Measurements from ENCODE around the gene NEK9. TPM values are rescaled to one million over a fixed set of nuclear protein-coding genes. Genes with fewer than 3 reads are reported as not detected.

NEK9 gene
- total and polyA plus RNA-seq, 4 donors = 13.4 to 46.0 (median 29.8) TPM

DNA sequence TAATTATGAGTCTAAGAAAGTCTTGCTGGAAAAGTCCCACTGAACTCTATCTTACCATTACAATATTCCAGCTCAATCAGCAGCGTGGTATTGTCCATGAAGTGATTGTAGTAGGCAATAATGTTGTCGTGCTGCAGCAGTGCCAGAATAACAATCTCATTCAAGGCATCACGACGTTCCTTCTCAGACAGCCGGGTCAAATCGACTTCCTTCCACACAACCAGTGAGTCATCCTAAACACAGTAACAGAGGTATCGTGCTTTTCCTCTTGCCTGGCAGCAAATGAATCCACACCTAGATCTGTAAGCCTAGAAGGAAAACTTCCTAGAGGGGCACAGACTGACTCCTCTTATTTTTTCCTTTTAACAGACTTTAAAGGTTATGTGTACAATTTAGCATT is 2.9 kb downstream of the NEK9 start:
- peaks cover 2 to 29% (median 15%) of the 10 kb centered on the region in 4 donors for H3K4me1 ChIP-seq (ENCODE audit: control insufficient read depth in 4 of 4, insufficient read depth in 4 of 4, low read length in 3 of 4)
- peak overlapping the region; percentile 35 for H3K27ac ChIP-seq (ENCODE audit: low read depth in 1 of 2, low read length in 2 of 2)
- no peak overlapping the region for H3K9ac ChIP-seq (ENCODE audit: low read depth in 1 of 2, low read length in 2 of 2)
- TF ChIP-seq HNF4G (IDR thresholded peaks at IDR 0.05) = no peak
- peak; percentile 52 to 54 for TF ChIP-seq JUND (IDR thresholded peaks at IDR 0.05)
- peaks cover 2 to 17% (median 15%) of the 10 kb centered on the region in 4 donors for H3K36me3 ChIP-seq (ENCODE audit: control insufficient read depth in 4 of 4, insufficient read depth in 3 of 4, low read depth in 1 of 4, low read length in 3 of 4)
- WGBS = 60% methylated on average over 7 of the region's 7 CpGs
- H3K9me3 ChIP-seq (ENCODE audit: control insufficient read depth in 4 of 4, low read length in 3 of 4) = no peaks in the 10 kb centered on the region
- no peak for DNase-seq (ENCODE audit: low spot score)
- no peaks in the 10 kb centered on the region for H3K27me3 ChIP-seq (ENCODE audit: control insufficient read depth in 4 of 4, insufficient read depth in 4 of 4, low read length in 3 of 4)
- no peak overlapping the region for H3K4me3 ChIP-seq (ENCODE audit: low read depth in 1 of 3, low read length in 3 of 3)

DNA sequence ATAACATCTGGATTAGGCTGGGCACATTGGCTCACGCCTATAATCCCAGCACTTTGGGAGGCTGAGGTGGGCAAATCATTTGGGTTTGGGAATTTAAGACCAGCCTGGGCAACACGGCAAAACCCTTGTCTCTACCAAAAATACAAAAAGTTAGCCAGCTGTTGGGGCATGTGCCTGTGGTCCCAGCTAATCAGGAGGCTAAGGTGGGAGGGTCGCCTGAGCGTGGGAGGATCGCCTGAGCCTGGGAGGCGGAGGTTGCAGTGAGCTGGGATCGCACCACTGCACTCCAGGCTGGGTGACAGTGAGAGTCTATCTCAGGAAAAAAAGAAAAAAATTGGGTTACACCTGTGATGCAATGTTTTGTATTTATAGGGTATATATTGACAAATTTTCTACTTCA is 5.3 kb downstream of the NEK9 start:
- TF ChIP-seq EGR1 (IDR thresholded peaks at IDR 0.05; ENCODE audit: low read depth in 2 of 2) (no peak), FOXA2 (IDR thresholded peaks at IDR 0.05) (no peak), NR2F2 (IDR thresholded peaks at IDR 0.05) (no peak)
- TF ChIP-seq, protein P1, sequence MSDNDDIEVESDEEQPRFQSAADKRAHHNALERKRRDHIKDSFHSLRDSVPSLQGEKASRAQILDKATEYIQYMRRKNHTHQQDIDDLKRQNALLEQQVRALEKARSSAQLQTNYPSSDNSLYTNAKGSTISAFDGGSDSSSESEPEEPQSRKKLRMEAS (IDR thresholded peaks at IDR 0.05) = no peak
- TF ChIP-seq, protein P2, sequence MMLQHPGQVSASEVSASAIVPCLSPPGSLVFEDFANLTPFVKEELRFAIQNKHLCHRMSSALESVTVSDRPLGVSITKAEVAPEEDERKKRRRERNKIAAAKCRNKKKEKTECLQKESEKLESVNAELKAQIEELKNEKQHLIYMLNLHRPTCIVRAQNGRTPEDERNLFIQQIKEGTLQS (IDR thresholded peaks at IDR 0.05) = no peak
- TF ChIP-seq, protein P3, sequence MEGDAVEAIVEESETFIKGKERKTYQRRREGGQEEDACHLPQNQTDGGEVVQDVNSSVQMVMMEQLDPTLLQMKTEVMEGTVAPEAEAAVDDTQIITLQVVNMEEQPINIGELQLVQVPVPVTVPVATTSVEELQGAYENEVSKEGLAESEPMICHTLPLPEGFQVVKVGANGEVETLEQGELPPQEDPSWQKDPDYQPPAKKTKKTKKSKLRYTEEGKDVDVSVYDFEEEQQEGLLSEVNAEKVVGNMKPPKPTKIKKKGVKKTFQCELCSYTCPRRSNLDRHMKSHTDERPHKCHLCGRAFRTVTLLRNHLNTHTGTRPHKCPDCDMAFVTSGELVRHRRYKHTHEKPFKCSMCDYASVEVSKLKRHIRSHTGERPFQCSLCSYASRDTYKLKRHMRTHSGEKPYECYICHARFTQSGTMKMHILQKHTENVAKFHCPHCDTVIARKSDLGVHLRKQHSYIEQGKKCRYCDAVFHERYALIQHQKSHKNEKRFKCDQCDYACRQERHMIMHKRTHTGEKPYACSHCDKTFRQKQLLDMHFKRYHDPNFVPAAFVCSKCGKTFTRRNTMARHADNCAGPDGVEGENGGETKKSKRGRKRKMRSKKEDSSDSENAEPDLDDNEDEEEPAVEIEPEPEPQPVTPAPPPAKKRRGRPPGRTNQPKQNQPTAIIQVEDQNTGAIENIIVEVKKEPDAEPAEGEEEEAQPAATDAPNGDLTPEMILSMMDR (IDR thresholded peaks at IDR 0.05; ENCODE audit: low read depth, low read length, missing input control) = no peak
- TF ChIP-seq, protein P4, sequence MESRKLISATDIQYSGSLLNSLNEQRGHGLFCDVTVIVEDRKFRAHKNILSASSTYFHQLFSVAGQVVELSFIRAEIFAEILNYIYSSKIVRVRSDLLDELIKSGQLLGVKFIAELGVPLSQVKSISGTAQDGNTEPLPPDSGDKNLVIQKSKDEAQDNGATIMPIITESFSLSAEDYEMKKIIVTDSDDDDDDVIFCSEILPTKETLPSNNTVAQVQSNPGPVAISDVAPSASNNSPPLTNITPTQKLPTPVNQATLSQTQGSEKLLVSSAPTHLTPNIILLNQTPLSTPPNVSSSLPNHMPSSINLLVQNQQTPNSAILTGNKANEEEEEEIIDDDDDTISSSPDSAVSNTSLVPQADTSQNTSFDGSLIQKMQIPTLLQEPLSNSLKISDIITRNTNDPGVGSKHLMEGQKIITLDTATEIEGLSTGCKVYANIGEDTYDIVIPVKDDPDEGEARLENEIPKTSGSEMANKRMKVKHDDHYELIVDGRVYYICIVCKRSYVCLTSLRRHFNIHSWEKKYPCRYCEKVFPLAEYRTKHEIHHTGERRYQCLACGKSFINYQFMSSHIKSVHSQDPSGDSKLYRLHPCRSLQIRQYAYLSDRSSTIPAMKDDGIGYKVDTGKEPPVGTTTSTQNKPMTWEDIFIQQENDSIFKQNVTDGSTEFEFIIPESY (IDR thresholded peaks at IDR 0.05) = no peak
- DNase-seq (ENCODE audit: low spot score) = no peak
- H3K27ac ChIP-seq (ENCODE audit: low read depth in 1 of 2, low read length in 2 of 2) = no peak overlapping the region
- H3K9ac ChIP-seq (ENCODE audit: low read depth in 1 of 2, low read length in 2 of 2) = no peak overlapping the region
- no peak overlapping the region for H3K4me3 ChIP-seq (ENCODE audit: low read depth in 1 of 3, low read length in 3 of 3)
- peaks cover 4 to 31% (median 28%) of the 10 kb centered on the region in 4 donors for H3K36me3 ChIP-seq (ENCODE audit: control insufficient read depth in 4 of 4, insufficient read depth in 3 of 4, low read depth in 1 of 4, low read length in 3 of 4)
- WGBS = 97% methylated on average over 7 of the region's 7 CpGs
- no peaks in the 10 kb centered on the region for H3K9me3 ChIP-seq (ENCODE audit: control insufficient read depth in 4 of 4, low read length in 3 of 4)
- H3K4me1 ChIP-seq (ENCODE audit: control insufficient read depth in 4 of 4, insufficient read depth in 4 of 4, low read length in 3 of 4) = peaks cover 0 to 16% (median 10%) of the 10 kb centered on the region in 4 donors
- H3K27me3 ChIP-seq (ENCODE audit: control insufficient read depth in 4 of 4, insufficient read depth in 4 of 4, low read length in 3 of 4) = no peaks in the 10 kb centered on the region

DNA sequence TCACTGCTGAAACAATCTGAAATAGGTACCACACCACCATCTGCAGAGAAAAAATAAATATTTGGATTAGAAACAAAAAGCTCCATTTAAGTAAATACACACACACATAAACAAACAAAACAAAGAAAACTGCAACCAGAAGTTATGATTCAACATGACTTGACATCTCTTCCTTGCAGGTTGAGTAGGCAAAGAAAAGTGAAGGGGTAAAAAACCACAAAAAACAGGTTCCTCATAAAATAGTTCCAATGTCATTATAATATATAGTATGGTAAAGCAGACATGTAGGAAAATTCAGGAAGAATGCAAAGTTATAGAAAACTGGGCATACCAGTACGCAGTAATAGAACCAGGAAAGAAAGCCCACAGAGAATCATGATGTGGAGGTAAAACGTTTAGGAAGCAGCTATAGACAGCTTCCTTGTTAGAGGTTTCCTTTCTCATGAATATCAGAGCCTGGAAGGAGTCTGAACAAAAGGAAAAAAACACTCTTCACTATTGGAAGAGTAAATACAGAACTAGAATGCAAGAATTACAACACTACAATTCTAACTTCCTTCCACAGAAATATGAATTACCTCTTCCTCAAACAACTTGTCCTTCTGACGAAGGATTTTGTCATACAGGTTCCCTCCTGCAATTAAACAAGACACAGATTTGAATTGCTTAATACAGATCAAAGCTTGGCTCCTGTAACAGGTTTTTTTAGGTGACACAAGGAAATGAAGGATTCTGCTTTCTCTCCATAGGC is 6.1 kb downstream of the NEK9 start:
- DNase-seq (ENCODE audit: low spot score) = no peak
- Histone ChIP-seq H3K36me3 (ENCODE audit: control insufficient read depth in 4 of 4, insufficient read depth in 3 of 4, low read depth in 1 of 4, low read length in 3 of 4) (peaks cover 4 to 36% (median 34%) of the 10 kb centered on the region in 4 donors), H3K4me1 (ENCODE audit: control insufficient read depth in 4 of 4, insufficient read depth in 4 of 4, low read length in 3 of 4) (peaks cover 0 to 11% (median 6%) of the 10 kb centered on the region in 4 donors), H3K9me3 (ENCODE audit: control insufficient read depth in 4 of 4, low read length in 3 of 4) (no peaks in the 10 kb centered on the region), H3K27me3 (ENCODE audit: control insufficient read depth in 4 of 4, insufficient read depth in 4 of 4, low read length in 3 of 4) (no peaks in the 10 kb centered on the region), H3K4me3 (ENCODE audit: low read depth in 1 of 3, low read length in 3 of 3) (no peak overlapping the region), H3K9ac (ENCODE audit: low read depth in 1 of 2, low read length in 2 of 2) (no peak overlapping the region), H3K27ac (ENCODE audit: low read depth in 1 of 2, low read length in 2 of 2) (no peak overlapping the region)
- TF ChIP-seq JUND (IDR thresholded peaks at IDR 0.05) = no peak
- TF ChIP-seq HNF4A (conservative IDR thresholded peaks at IDR 0.05) = no peak
- TF ChIP-seq, protein P1 (IDR thresholded peaks at IDR 0.05) = no peak
- no peak for TF ChIP-seq RAD21 (IDR thresholded peaks at IDR 0.05)
- TF ChIP-seq, protein P4 (IDR thresholded peaks at IDR 0.05) = no peak
- no peak for TF ChIP-seq NR2F2 (IDR thresholded peaks at IDR 0.05)
- TF ChIP-seq, protein P3 (IDR thresholded peaks at IDR 0.05; ENCODE audit: low read depth, low read length, missing input control) = no peak
- TF ChIP-seq SP1 (IDR thresholded peaks at IDR 0.05) = no peak
- WGBS = 53% methylated on average over 3 of the region's 3 CpGs
